ENCODE data around the gene TUBA1C.
"Not testable (repeated sequence)": the region's sequence is repeated elsewhere in the genome, so short reads cannot be mapped to it uniquely, and the experiment has no call there.

TUBA1C gene

GRCh38 chr12:49284672-49285071, 19.8 kb downstream of the TUBA1C start:
- DNase-seq: no peak

GRCh38 chr12:49287876-49288275, 23.0 kb downstream of the TUBA1C start:
- DNase-seq: no peak

GRCh38 chr12:49288412-49288853, 23.6 kb downstream of the TUBA1C start:
- peak; percentile 26 for DNase-seq

GRCh38 chr12:49288922-49289555, 24.2 kb downstream of the TUBA1C start:
- no peak for DNase-seq

- no peak for DNase-seq
Observed at GRCh38 chr12:49292729-49293055, 27.8 kb downstream of the TUBA1C start.

- DNase-seq: peak; percentile 19
Observed at GRCh38 chr12:49293056-49293956, 28.4 kb downstream of the TUBA1C start.

GRCh38 chr12:49294086-49294803, 29.4 kb downstream of the TUBA1C start:
- no peak for DNase-seq

- no peak for DNase-seq
Observed at GRCh38 chr12:49294804-49295081, 29.9 kb downstream of the TUBA1C start.

GRCh38 chr12:49295082-49295936, 30.4 kb downstream of the TUBA1C start, which contains the start of gene PRPH:
Gene PRPH, plus strand, starts transcription at chr12:49295147. Its CDS starts 54 bp downstream, at chr12:49295201.
- DNase-seq: no peak

GRCh38 chr12:49296034-49296835, 31.4 kb downstream of the TUBA1C start:
- peak; percentile 53 for DNase-seq

GRCh38 chr12:49296836-49297694, 32.2 kb downstream of the TUBA1C start:
- DNase-seq: peak; percentile 53

GRCh38 chr12:49297695-49298060, 32.8 kb downstream of the TUBA1C start:
- DNase-seq: no peak

- no peak for DNase-seq
Observed at GRCh38 chr12:49298160-49298559, 33.3 kb downstream of the TUBA1C start.

GRCh38 chr12:49301760-49302159, 36.9 kb downstream of the TUBA1C start:
- no peak for DNase-seq

- no peak for DNase-seq
Observed at GRCh38 chr12:49304161-49304560, 39.3 kb downstream of the TUBA1C start.

- DNase-seq: no peak
Observed at GRCh38 chr12:49305762-49306510, 41.1 kb downstream of the TUBA1C start.

- DNase-seq: no peak
Observed at GRCh38 chr12:49309386-49309785, 44.5 kb downstream of the TUBA1C start.

- not testable (repeated sequence) for DNase-seq
Observed at GRCh38 chr12:49310451-49311000, 45.6 kb downstream of the TUBA1C start.

GRCh38 chr12:49314811-49315210, 49.9 kb downstream of the TUBA1C start:
- no peak for DNase-seq

- not testable (repeated sequence) for DNase-seq
Observed at GRCh38 chr12:49317118-49317517, 52.2 kb downstream of the TUBA1C start.

All from NCI-H1105 treated with DMSO at 0.1 percent for 48 hours (cell line).